ENCODE data around the gene DXO.
"Not testable (repeated sequence)": the region's sequence is repeated elsewhere in the genome, so short reads cannot be mapped to it uniquely, and the experiment has no call there.

The DXO gene

GRCh38 chr6:32005538-32005880 is 33.6 kb upstream of the DXO start:
- not testable (repeated sequence) for H3K27me3 ChIP-seq (ENCODE audit: control insufficient read depth, insufficient read depth, low read length); H3K9me3 ChIP-seq (ENCODE audit: control insufficient read depth, insufficient read depth, low read length); DNase-seq (ENCODE audit: low read depth, low spot score); H3K4me3 ChIP-seq (ENCODE audit: low read length); H3K36me3 ChIP-seq (ENCODE audit: control insufficient read depth, insufficient read depth, low read length); H3K4me1 ChIP-seq (ENCODE audit: control insufficient read depth, insufficient read depth, low read length); H3K27ac ChIP-seq (ENCODE audit: low read length)
- no CpG with 5 or more reads among the region's 9 CpGs for WGBS (ENCODE audit: insufficient coverage, insufficient read length)

- H3K27ac ChIP-seq (ENCODE audit: low read length); H3K27me3 ChIP-seq (ENCODE audit: control insufficient read depth, insufficient read depth, low read length); H3K4me3 ChIP-seq (ENCODE audit: low read length); H3K4me1 ChIP-seq (ENCODE audit: control insufficient read depth, insufficient read depth, low read length); H3K9me3 ChIP-seq (ENCODE audit: control insufficient read depth, insufficient read depth, low read length); H3K36me3 ChIP-seq (ENCODE audit: control insufficient read depth, insufficient read depth, low read length); DNase-seq (ENCODE audit: low read depth, low spot score): not testable (repeated sequence)
- no CpG with 5 or more reads among the region's 13 CpGs for WGBS (ENCODE audit: insufficient coverage, insufficient read length)
These were observed 33.1 kb upstream of the DXO start for GRCh38 chr6:32004864-32005537.

GRCh38 chr6:32004393-32004792 is 32.5 kb upstream of the DXO start:
- whole genome bisulfite sequencing (ENCODE audit: insufficient coverage, insufficient read length): no CpG with 5 or more reads among the region's 4 CpGs

GRCh38 chr6:32003301-32003700 is 31.4 kb upstream of the DXO start:
- not testable (repeated sequence) for DNase-seq (ENCODE audit: low read depth, low spot score); H3K9me3 ChIP-seq (ENCODE audit: control insufficient read depth, insufficient read depth, low read length); H3K4me3 ChIP-seq (ENCODE audit: low read length); H3K27ac ChIP-seq (ENCODE audit: low read length); H3K27me3 ChIP-seq (ENCODE audit: control insufficient read depth, insufficient read depth, low read length); H3K36me3 ChIP-seq (ENCODE audit: control insufficient read depth, insufficient read depth, low read length); H3K4me1 ChIP-seq (ENCODE audit: control insufficient read depth, insufficient read depth, low read length)
- WGBS (ENCODE audit: insufficient coverage, insufficient read length): no CpG with 5 or more reads among the region's 7 CpGs

More at GRCh38 chr6:32004393-32004792, 32.5 kb upstream of the DXO start:
- not testable (repeated sequence) for H3K4me3 ChIP-seq (ENCODE audit: low read length); H3K9me3 ChIP-seq (ENCODE audit: control insufficient read depth, insufficient read depth, low read length); H3K27ac ChIP-seq (ENCODE audit: low read length); H3K36me3 ChIP-seq (ENCODE audit: control insufficient read depth, insufficient read depth, low read length); DNase-seq (ENCODE audit: low read depth, low spot score); H3K27me3 ChIP-seq (ENCODE audit: control insufficient read depth, insufficient read depth, low read length); H3K4me1 ChIP-seq (ENCODE audit: control insufficient read depth, insufficient read depth, low read length)

- H3K4me1 ChIP-seq (ENCODE audit: control insufficient read depth, insufficient read depth, low read length); DNase-seq (ENCODE audit: low read depth, low spot score); H3K36me3 ChIP-seq (ENCODE audit: control insufficient read depth, insufficient read depth, low read length); H3K9me3 ChIP-seq (ENCODE audit: control insufficient read depth, insufficient read depth, low read length); H3K4me3 ChIP-seq (ENCODE audit: low read length); H3K27me3 ChIP-seq (ENCODE audit: control insufficient read depth, insufficient read depth, low read length); H3K27ac ChIP-seq (ENCODE audit: low read length): not testable (repeated sequence)
- WGBS (ENCODE audit: insufficient coverage, insufficient read length): no CpG with 5 or more reads among the region's 15 CpGs
These were observed 30.8 kb upstream of the DXO start for GRCh38 chr6:32002546-32003268.

- H3K9me3 ChIP-seq (ENCODE audit: control insufficient read depth, insufficient read depth, low read length); H3K36me3 ChIP-seq (ENCODE audit: control insufficient read depth, insufficient read depth, low read length); DNase-seq (ENCODE audit: low read depth, low spot score); H3K27ac ChIP-seq (ENCODE audit: low read length); H3K27me3 ChIP-seq (ENCODE audit: control insufficient read depth, insufficient read depth, low read length); H3K4me3 ChIP-seq (ENCODE audit: low read length); H3K4me1 ChIP-seq (ENCODE audit: control insufficient read depth, insufficient read depth, low read length): not testable (repeated sequence)
- no CpG with 5 or more reads among the region's 6 CpGs for WGBS (ENCODE audit: insufficient coverage, insufficient read length)
These were observed 24.4 kb upstream of the DXO start for GRCh38 chr6:31996385-31996784.

GRCh38 chr6:31994421-31994820 is 22.5 kb upstream of the DXO start:
- H3K27me3 ChIP-seq (ENCODE audit: control insufficient read depth, insufficient read depth, low read length); H3K36me3 ChIP-seq (ENCODE audit: control insufficient read depth, insufficient read depth, low read length); H3K9me3 ChIP-seq (ENCODE audit: control insufficient read depth, insufficient read depth, low read length); H3K4me1 ChIP-seq (ENCODE audit: control insufficient read depth, insufficient read depth, low read length); H3K27ac ChIP-seq (ENCODE audit: low read length); DNase-seq (ENCODE audit: low read depth, low spot score); H3K4me3 ChIP-seq (ENCODE audit: low read length): not testable (repeated sequence)
- whole genome bisulfite sequencing (ENCODE audit: insufficient coverage, insufficient read length): no CpG with 5 or more reads among the region's 14 CpGs

- WGBS (ENCODE audit: insufficient coverage, insufficient read length): no CpG with 5 or more reads among the region's 10 CpGs
These were observed 17.4 kb upstream of the DXO start for GRCh38 chr6:31989363-31989762.

GRCh38 chr6:31981744-31982143 is 9.8 kb upstream of the DXO start, which contains the start of gene C4A:
Gene C4A, plus strand, starts transcription at chr6:31982057. Its CDS starts 51 bp downstream, at chr6:31982108.
- WGBS (ENCODE audit: insufficient coverage, insufficient read length): no CpG with 5 or more reads among the region's 7 CpGs
- H3K9me3 ChIP-seq (ENCODE audit: control insufficient read depth, insufficient read depth, low read length); H3K4me3 ChIP-seq (ENCODE audit: low read length); H3K27ac ChIP-seq (ENCODE audit: low read length); H3K36me3 ChIP-seq (ENCODE audit: control insufficient read depth, insufficient read depth, low read length); H3K4me1 ChIP-seq (ENCODE audit: control insufficient read depth, insufficient read depth, low read length); DNase-seq (ENCODE audit: low read depth, low spot score); H3K27me3 ChIP-seq (ENCODE audit: control insufficient read depth, insufficient read depth, low read length): not testable (repeated sequence)

More at GRCh38 chr6:31989363-31989762, 17.4 kb upstream of the DXO start:
- H3K27me3 ChIP-seq (ENCODE audit: control insufficient read depth, insufficient read depth, low read length); DNase-seq (ENCODE audit: low read depth, low spot score); H3K4me3 ChIP-seq (ENCODE audit: low read length); H3K4me1 ChIP-seq (ENCODE audit: control insufficient read depth, insufficient read depth, low read length); H3K27ac ChIP-seq (ENCODE audit: low read length); H3K9me3 ChIP-seq (ENCODE audit: control insufficient read depth, insufficient read depth, low read length); H3K36me3 ChIP-seq (ENCODE audit: control insufficient read depth, insufficient read depth, low read length): not testable (repeated sequence)

- WGBS (ENCODE audit: insufficient coverage, insufficient read length): no CpG with 5 or more reads among the region's 5 CpGs
- H3K27ac ChIP-seq (ENCODE audit: low read length); H3K27me3 ChIP-seq (ENCODE audit: control insufficient read depth, insufficient read depth, low read length); DNase-seq (ENCODE audit: low read depth, low spot score); H3K36me3 ChIP-seq (ENCODE audit: control insufficient read depth, insufficient read depth, low read length); H3K4me3 ChIP-seq (ENCODE audit: low read length); H3K9me3 ChIP-seq (ENCODE audit: control insufficient read depth, insufficient read depth, low read length); H3K4me1 ChIP-seq (ENCODE audit: control insufficient read depth, insufficient read depth, low read length): not testable (repeated sequence)
These were observed 9.1 kb upstream of the DXO start for GRCh38 chr6:31980998-31981397.

Data from iPS DF 6.9 (cell line).